MM.1S (cell line): ENCODE results near the gene VPS45.
A peak's percentile ranks its signal among the peaks of the same experiment; 100 is the strongest.

Source experiments
- DNase-seq: peaks from one replicate; pipeline ENCODE4 v3.0.0-alpha.2; 2015
- H2AFZ ChIP-seq: fragments of 300-600 bp; sonication (generic); 2 replicates; pipeline ENCODE4 v1.6.0; 2016; ENCODE audit warnings: antibody characterized with exemption, low read length
- H3F3A ChIP-seq: fragments of 300-600 bp; sonication (generic); 2 replicates; pipeline ENCODE4 v1.6.1; 2016; ENCODE audit warnings: mild to moderate bottlenecking, antibody characterized with exemption, low read length, moderate library complexity, mixed read lengths; ENCODE audit not compliant: insufficient read depth
- H3K27ac ChIP-seq: fragments of 300-600 bp; sonication (generic); 2 replicates; pipeline ENCODE4 v1.5.1; 2016; ENCODE audit warnings: mild to moderate bottlenecking, low read length
- H3K27me3 ChIP-seq: fragments of 300-600 bp; sonication (generic); replicated peaks from 2 replicates; pipeline ENCODE4 v1.6.0; 2016; ENCODE audit warnings: low read length; ENCODE audit not compliant: insufficient read depth
- H3K36me3 ChIP-seq: fragments of 300-600 bp; sonication (generic); replicated peaks from 2 replicates; pipeline ENCODE4 v1.6.1; 2016; ENCODE audit warnings: mild to moderate bottlenecking, low read length, mixed read lengths; ENCODE audit not compliant: insufficient read depth
- H3K4me1 ChIP-seq: fragments of 300-600 bp; sonication (generic); 2 replicates; pipeline ENCODE4 v1.6.1; 2016; ENCODE audit warnings: low read length, mixed read lengths
- H3K4me2 ChIP-seq: fragments of 300-600 bp; sonication (generic); 2 replicates; pipeline ENCODE4 v1.6.0; 2016; ENCODE audit warnings: low read depth, low read length
- H3K4me3 ChIP-seq: fragments of 300-600 bp; sonication (generic); 2 replicates; pipeline ENCODE4 v1.5.1; 2016; ENCODE audit warnings: low read length, mixed read lengths
- H3K79me2 ChIP-seq: fragments of 300-600 bp; sonication (generic); 2 replicates; pipeline ENCODE4 v1.6.1; 2016; ENCODE audit warnings: mixed run types, low read length, mixed read lengths
- H3K9ac ChIP-seq: fragments of 300-600 bp; sonication (generic); 2 replicates; pipeline ENCODE4 v1.6.1; 2016; ENCODE audit warnings: low read length, mixed read lengths
- H3K9me2 ChIP-seq: fragments of 300-600 bp; sonication (generic); replicated peaks from 2 replicates; pipeline ENCODE4 v1.6.1; 2016; ENCODE audit warnings: mild to moderate bottlenecking, low read length, mixed read lengths; ENCODE audit not compliant: insufficient read depth
- H3K9me3 ChIP-seq: fragments of 300-600 bp; sonication (generic); replicated peaks from 2 replicates; pipeline ENCODE4 v1.6.1; 2016; ENCODE audit warnings: mild to moderate bottlenecking, low read length, mixed read lengths; ENCODE audit not compliant: insufficient read depth
- H4K20me1 ChIP-seq: fragments of 300-600 bp; sonication (generic); 2 replicates; pipeline ENCODE4 v1.6.1; 2016; ENCODE audit warnings: mild to moderate bottlenecking, low read length, moderate library complexity, mixed read lengths; ENCODE audit not compliant: insufficient read depth
- CTCF ChIP-seq: fragments of 300-600 bp; sonication (generic); IDR thresholded peaks from 2 replicates; pipeline ENCODE4 v1.5.1; 2016; ENCODE audit warnings: antibody characterized with exemption, low read length, mixed read lengths
- EZH2 ChIP-seq: fragments of 300-600 bp; sonication (generic); optimal IDR thresholded peaks from 2 replicates; pipeline ENCODE3; 2017; ENCODE audit warnings: low read depth, mild to moderate bottlenecking, antibody characterized with exemption, low read length, mixed read lengths
- EZH2phosphoT487 ChIP-seq: fragments of 300-600 bp; sonication (generic); IDR thresholded peaks from 2 replicates; pipeline ENCODE4 v1.6.1; 2018; ENCODE audit warnings: antibody characterized with exemption, low read length

VPS45 gene

GRCh38 chr1:150155413-150156071 is 88.0 kb downstream of the VPS45 start:
- H3K4me1 ChIP-seq = peaks cover 43% of the 10 kb centered on the region
- H3K27ac ChIP-seq = no peak overlapping the region
- peaks cover 12% of the 10 kb centered on the region for H3F3A ChIP-seq
- no peaks in the 10 kb centered on the region for H3K9me2 ChIP-seq
- H4K20me1 ChIP-seq = no peaks in the 10 kb centered on the region
- no peak for TF ChIP-seq EZH2phosphoT487
- TF ChIP-seq CTCF = no peak
- TF ChIP-seq EZH2 = no peak
- H3K9me3 ChIP-seq = no peaks in the 10 kb centered on the region
- H3K4me3 ChIP-seq = no peak overlapping the region
- no peak overlapping the region for H3K9ac ChIP-seq
- H3K79me2 ChIP-seq = peaks cover 27% of the 10 kb centered on the region
- no peak overlapping the region for H2AFZ ChIP-seq
- no peak overlapping the region for H3K4me2 ChIP-seq
- no peaks in the 10 kb centered on the region for H3K36me3 ChIP-seq
- no peaks in the 10 kb centered on the region for H3K27me3 ChIP-seq
- no peak for DNase-seq

GRCh38 chr1:150156868-150157603 is 89.5 kb downstream of the VPS45 start:
- H3K9ac ChIP-seq = no peak overlapping the region
- H3K36me3 ChIP-seq = no peaks in the 10 kb centered on the region
- H3K4me1 ChIP-seq = peaks cover 47% of the 10 kb centered on the region
- H4K20me1 ChIP-seq = no peaks in the 10 kb centered on the region
- TF ChIP-seq EZH2phosphoT487 = no peak
- TF ChIP-seq EZH2 = no peak
- TF ChIP-seq CTCF = no peak
- no peaks in the 10 kb centered on the region for H3K27me3 ChIP-seq
- H3K9me3 ChIP-seq = no peaks in the 10 kb centered on the region
- peaks cover 13% of the 10 kb centered on the region for H3K79me2 ChIP-seq
- H3K27ac ChIP-seq = no peak overlapping the region
- H3F3A ChIP-seq = peaks cover 27% of the 10 kb centered on the region
- DNase-seq = no peak
- no peak overlapping the region for H3K4me3 ChIP-seq
- H3K9me2 ChIP-seq = no peaks in the 10 kb centered on the region
- H3K4me2 ChIP-seq = no peak overlapping the region
- H2AFZ ChIP-seq = no peak overlapping the region

- no peak for DNase-seq
Measured at GRCh38 chr1:150159550-150159949, 92.0 kb downstream of the VPS45 start.

More at GRCh38 chr1:150159550-150159949, 92.0 kb downstream of the VPS45 start:
- H3F3A ChIP-seq = peaks cover 29% of the 10 kb centered on the region
- H3K4me2 ChIP-seq = peak overlapping the region; percentile 87
- H3K9me2 ChIP-seq = no peaks in the 10 kb centered on the region
- no peaks in the 10 kb centered on the region for H4K20me1 ChIP-seq
- no peaks in the 10 kb centered on the region for H3K36me3 ChIP-seq
- peak overlapping the region; percentile 28; the same call in 1 of the 2 replicates for H2AFZ ChIP-seq
- TF ChIP-seq CTCF (no peak), EZH2phosphoT487 (no peak), EZH2 (no peak)
- no peaks in the 10 kb centered on the region for H3K27me3 ChIP-seq
- peak overlapping the region; percentile 41; the same call in 1 of the 2 replicates for H3K9ac ChIP-seq
- no peaks in the 10 kb centered on the region for H3K9me3 ChIP-seq
- peaks cover 59% of the 10 kb centered on the region for H3K4me1 ChIP-seq
- peak overlapping the region; percentile 87 for H3K27ac ChIP-seq
- peaks cover 3% of the 10 kb centered on the region; the same call in 1 of the 2 replicates for H3K79me2 ChIP-seq
- H3K4me3 ChIP-seq = 0 out of 2 replicates have a peak overlapping the region, but pooled peaks have one; percentile 19
